ENCODE results near the gene NLRC4. TPM values are rescaled to one million over a fixed set of nuclear protein-coding genes. Genes with fewer than 3 reads are reported as not detected.

Gene NLRC4
- polyA plus RNA-seq, 1 experiment = not detected

- ChIA-PET POLR2A (no interaction called here), CTCF (interaction anchor here (0.7 kb wide), 1 partner anchor 222 kb away, joined by 3 read pairs; no protein-coding TSS in a partner anchor)
- TF ChIP-seq CTCF (IDR thresholded peaks at IDR 0.05; ENCODE audit: insufficient read depth, low read depth, low read length) = no peak
- DNase-seq (ENCODE audit: low read depth) = no peak
- Histone ChIP-seq H3K36me3 (ENCODE audit: control insufficient read depth, insufficient read depth, low read length) (no peaks in the 10 kb centered on the region), H3K4me3 (ENCODE audit: low read depth, low read length) (no peak overlapping the region), H3K27me3 (ENCODE audit: control insufficient read depth, insufficient read depth, low read length) (no peaks in the 10 kb centered on the region)
Measured at GRCh38 chr2:32246911-32247310, 17.8 kb downstream of the NLRC4 start.

GRCh38 chr2:32242331-32242730 is 22.4 kb downstream of the NLRC4 start:
- H3K36me3 ChIP-seq (ENCODE audit: control insufficient read depth, insufficient read depth, low read length) = no peaks in the 10 kb centered on the region
- no peak for TF ChIP-seq CTCF (IDR thresholded peaks at IDR 0.05; ENCODE audit: insufficient read depth, low read depth, low read length)
- DNase-seq (ENCODE audit: low read depth) = no peak
- ChIA-PET CTCF (no interaction called here), POLR2A (no interaction called here)
- H3K27me3 ChIP-seq (ENCODE audit: control insufficient read depth, insufficient read depth, low read length) = no peaks in the 10 kb centered on the region
- H3K4me3 ChIP-seq (ENCODE audit: low read depth, low read length) = no peak overlapping the region

- no peak for TF ChIP-seq CTCF (IDR thresholded peaks at IDR 0.05; ENCODE audit: insufficient read depth, low read depth, low read length)
- Histone ChIP-seq H3K4me3 (ENCODE audit: low read depth, low read length) (no peak overlapping the region), H3K27me3 (ENCODE audit: control insufficient read depth, insufficient read depth, low read length) (no peaks in the 10 kb centered on the region), H3K36me3 (ENCODE audit: control insufficient read depth, insufficient read depth, low read length) (no peaks in the 10 kb centered on the region)
- DNase-seq (ENCODE audit: low read depth) = no peak
- CTCF ChIA-PET = interaction anchor here (1.3 kb wide), 1 partner anchor 10 kb away, joined by 3 read pairs; no protein-coding TSS in a partner anchor
- POLR2A ChIA-PET = no interaction called here
Measured at GRCh38 chr2:32237996-32238395, 26.7 kb downstream of the NLRC4 start.

- POLR2A ChIA-PET = no interaction called here
- no peak overlapping the region for H3K4me3 ChIP-seq (ENCODE audit: low read depth, low read length)
- TF ChIP-seq CTCF (IDR thresholded peaks at IDR 0.05; ENCODE audit: insufficient read depth, low read depth, low read length) = no peak
- DNase-seq (ENCODE audit: low read depth) = no peak
- CTCF ChIA-PET = no interaction called here
- no peaks in the 10 kb centered on the region for H3K36me3 ChIP-seq (ENCODE audit: control insufficient read depth, insufficient read depth, low read length)
- H3K27me3 ChIP-seq (ENCODE audit: control insufficient read depth, insufficient read depth, low read length) = no peaks in the 10 kb centered on the region
Measured at GRCh38 chr2:32237488-32237887, 27.2 kb downstream of the NLRC4 start.

GRCh38 chr2:32235315-32235714 is 29.4 kb downstream of the NLRC4 start:
- ChIA-PET POLR2A (no interaction called here), CTCF (no interaction called here)
- no peak overlapping the region for H3K4me3 ChIP-seq (ENCODE audit: low read depth, low read length)
- no peaks in the 10 kb centered on the region for H3K27me3 ChIP-seq (ENCODE audit: control insufficient read depth, insufficient read depth, low read length)
- TF ChIP-seq CTCF (IDR thresholded peaks at IDR 0.05; ENCODE audit: insufficient read depth, low read depth, low read length) = no peak
- no peak for DNase-seq (ENCODE audit: low read depth)
- no peaks in the 10 kb centered on the region for H3K36me3 ChIP-seq (ENCODE audit: control insufficient read depth, insufficient read depth, low read length)

Data from BJ (cell line).